ENCODE measurements around the gene MAGIX.

DNA sequence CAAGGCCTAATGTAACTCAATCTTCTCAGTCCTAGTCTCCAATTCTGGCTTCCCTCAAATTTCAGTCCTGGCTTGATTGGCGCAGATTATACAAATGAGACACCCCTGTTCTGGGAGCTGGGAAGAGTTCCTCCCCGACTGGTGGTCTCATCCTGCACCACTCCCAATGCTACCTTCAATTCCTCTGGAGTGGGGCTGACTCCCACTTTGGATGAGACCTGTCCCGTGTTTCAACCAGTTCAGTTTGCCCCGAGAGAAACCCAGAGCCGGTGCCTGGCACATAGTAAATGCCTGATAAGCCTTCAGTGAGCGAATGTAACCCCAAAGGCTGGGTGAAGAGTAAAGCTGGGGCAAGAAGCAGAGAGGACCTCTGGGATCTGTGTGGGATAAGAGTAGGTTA lies 41.5 kb downstream of the MAGIX start:
- TF ChIP-seq, protein P1, sequence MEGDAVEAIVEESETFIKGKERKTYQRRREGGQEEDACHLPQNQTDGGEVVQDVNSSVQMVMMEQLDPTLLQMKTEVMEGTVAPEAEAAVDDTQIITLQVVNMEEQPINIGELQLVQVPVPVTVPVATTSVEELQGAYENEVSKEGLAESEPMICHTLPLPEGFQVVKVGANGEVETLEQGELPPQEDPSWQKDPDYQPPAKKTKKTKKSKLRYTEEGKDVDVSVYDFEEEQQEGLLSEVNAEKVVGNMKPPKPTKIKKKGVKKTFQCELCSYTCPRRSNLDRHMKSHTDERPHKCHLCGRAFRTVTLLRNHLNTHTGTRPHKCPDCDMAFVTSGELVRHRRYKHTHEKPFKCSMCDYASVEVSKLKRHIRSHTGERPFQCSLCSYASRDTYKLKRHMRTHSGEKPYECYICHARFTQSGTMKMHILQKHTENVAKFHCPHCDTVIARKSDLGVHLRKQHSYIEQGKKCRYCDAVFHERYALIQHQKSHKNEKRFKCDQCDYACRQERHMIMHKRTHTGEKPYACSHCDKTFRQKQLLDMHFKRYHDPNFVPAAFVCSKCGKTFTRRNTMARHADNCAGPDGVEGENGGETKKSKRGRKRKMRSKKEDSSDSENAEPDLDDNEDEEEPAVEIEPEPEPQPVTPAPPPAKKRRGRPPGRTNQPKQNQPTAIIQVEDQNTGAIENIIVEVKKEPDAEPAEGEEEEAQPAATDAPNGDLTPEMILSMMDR (IDR thresholded peaks at IDR 0.05 in 8 of 11, conservative IDR thresholded peaks at IDR 0.05 in 3 of 11), result no peak
- no peak for TF ChIP-seq POLR2AphosphoS5 (IDR thresholded peaks at IDR 0.05)

All from spleen (tissue), 7 donors.